ENCODE measurements around the gene SEMA4D.
"Not testable (repeated sequence)": the region's sequence is repeated elsewhere in the genome, so short reads cannot be mapped to it uniquely, and the experiment has no call there.

Gene SEMA4D

GRCh38 chr9:89483592-89484474 is 14.1 kb downstream of the SEMA4D start:
- no peak for FAIRE-seq

GRCh38 chr9:89482901-89483361 is 15.0 kb downstream of the SEMA4D start:
- DNase-seq (ENCODE audit: insufficient read length, low spot score) (no peak), FAIRE-seq (no peak)

More at GRCh38 chr9:89483592-89484474, 14.1 kb downstream of the SEMA4D start:
- DNase-seq (ENCODE audit: insufficient read length, low spot score) = no peak

- FAIRE-seq = no peak
- no peak for DNase-seq (ENCODE audit: insufficient read length, low spot score)
Observed at GRCh38 chr9:89482056-89482851, 15.7 kb downstream of the SEMA4D start.

- FAIRE-seq (no peak), DNase-seq (ENCODE audit: insufficient read length, low spot score) (no peak)
Observed at GRCh38 chr9:89481538-89481915, 16.4 kb downstream of the SEMA4D start.

- FAIRE-seq (no peak), DNase-seq (ENCODE audit: insufficient read length, low spot score) (no peak)
Observed at GRCh38 chr9:89480825-89481537, 16.9 kb downstream of the SEMA4D start.

- FAIRE-seq; DNase-seq (ENCODE audit: insufficient read length, low spot score): not testable (repeated sequence)
Observed at GRCh38 chr9:89480372-89480771, 17.5 kb downstream of the SEMA4D start.

- not testable (repeated sequence) for DNase-seq (ENCODE audit: insufficient read length, low spot score); FAIRE-seq
Observed at GRCh38 chr9:89479669-89480011, 18.3 kb downstream of the SEMA4D start.

GRCh38 chr9:89478821-89479668 is 18.9 kb downstream of the SEMA4D start:
- DNase-seq (ENCODE audit: insufficient read length, low spot score) = no peak
- FAIRE-seq = no peak

GRCh38 chr9:89477811-89478630 is 19.9 kb downstream of the SEMA4D start:
- FAIRE-seq (peak; percentile 89), DNase-seq (ENCODE audit: insufficient read length, low spot score) (no peak)

GRCh38 chr9:89477384-89477783 is 20.5 kb downstream of the SEMA4D start:
- FAIRE-seq = peak; percentile 23
- DNase-seq (ENCODE audit: insufficient read length, low spot score) = no peak

- FAIRE-seq (no peak), DNase-seq (ENCODE audit: insufficient read length, low spot score) (no peak)
Observed at GRCh38 chr9:89476546-89476945, 21.4 kb downstream of the SEMA4D start.

- FAIRE-seq (no peak), DNase-seq (ENCODE audit: insufficient read length, low spot score) (no peak)
Observed at GRCh38 chr9:89475891-89476440, 21.9 kb downstream of the SEMA4D start.

- DNase-seq (ENCODE audit: insufficient read length, low spot score) = no peak
- FAIRE-seq = no peak
Observed at GRCh38 chr9:89474939-89475338, 23.0 kb downstream of the SEMA4D start.

- no peak for FAIRE-seq
- no peak for DNase-seq (ENCODE audit: insufficient read length, low spot score)
Observed at GRCh38 chr9:89473762-89474469, 24.0 kb downstream of the SEMA4D start.

GRCh38 chr9:89471796-89472320 is 26.1 kb downstream of the SEMA4D start:
- DNase-seq (ENCODE audit: insufficient read length, low spot score); FAIRE-seq: not testable (repeated sequence)

- no peak for FAIRE-seq
- DNase-seq (ENCODE audit: insufficient read length, low spot score) = no peak
Observed at GRCh38 chr9:89471390-89471789, 26.5 kb downstream of the SEMA4D start.

- no peak for DNase-seq (ENCODE audit: insufficient read length, low spot score)
- peak; percentile 59 for FAIRE-seq
Observed at GRCh38 chr9:89470224-89470839, 27.6 kb downstream of the SEMA4D start.

- FAIRE-seq (peak; percentile 74), DNase-seq (ENCODE audit: insufficient read length, low spot score) (no peak)
Observed at GRCh38 chr9:89469003-89469402, 28.9 kb downstream of the SEMA4D start.
